K562 (cell line): ENCODE measurements around the gene ENTREP1. TPM values are rescaled to one million over a fixed set of nuclear protein-coding genes. Genes with fewer than 3 reads are reported as not detected.
A peak's percentile ranks its signal among the peaks of the same experiment; 100 is the strongest.

ENCODE experiments used
- ATAC-seq: fragments of 200-7000 bp; cut with Tn5 transposase; 3 replicates; pipeline ENCODE4 v1.9.1; 2020; ENCODE audit warnings: moderate library complexity
- BruUV-seq: library from RNA; stranded (reverse); fragments of 400-500 nt; replicated peaks from 2 replicates; lab custom pipeline; 2021; lab: Mats Ljungman, UMichigan
- CTCF ChIA-PET: fragments of 300-600 bp; formaldehyde crosslinking; extraction: SDS; loops from one replicate; lab custom pipeline; 2021; ENCODE audit warnings: low intra/inter-chr PET ratio; lab: Yijun Ruan, JAX
- POLR2A ChIA-PET: fragments of 300-600, 350-650 bp; sonication (Branson Sonifier 250); formaldehyde crosslinking; extraction: SDS; loops from one replicate; lab custom pipeline; 2021; ENCODE audit warnings: antibody characterized with exemption, inconsistent platforms; lab: Yijun Ruan, JAX
- DNase-seq, 4 experiments: peaks; one replicate each; pipeline versions ENCODE4 v3.0.0 to v3.0.0-alpha.2; 2011 to 2018; ENCODE audit warnings: low spot score in 3 of 4, mixed read lengths in 3 of 4; ENCODE audit errors: extremely low read depth in 1 of 4
- FAIRE-seq: peaks from 2 replicates; lab custom pipeline; 2011; peaks lifted over from hg19 to GRCh38; lab: Jason Lieb, UNC
- H2AFZ ChIP-seq: 2 replicates; pipeline ENCODE4 v1.6.0; 2011; ENCODE audit warnings: low read depth, low read length, control low read depth, inconsistent platforms
- H3K27ac ChIP-seq: fragments of 200-600 bp; 3 replicates; pipeline ENCODE4 v1.8.0; 2011; ENCODE audit warnings: low read depth, mild to moderate bottlenecking, control low read depth, inconsistent platforms, low read length, moderate library complexity, mixed read lengths; ENCODE audit errors: extremely low read depth
- H3K27me3 ChIP-seq, 2 experiments: fragments of 300-600 bp in 1 of 2; 2 replicates in 1 of 2; 3 replicates in 1 of 2; pipeline versions ENCODE4 v1.6.0 to v1.8.0; 2011; ENCODE audit warnings: inconsistent platforms in 2 of 2, low read length in 2 of 2, mild to moderate bottlenecking in 1 of 2, mixed read lengths in 1 of 2, moderate library complexity in 1 of 2; ENCODE audit not compliant: control insufficient read depth in 2 of 2, insufficient read depth in 2 of 2
- H3K36me3 ChIP-seq: fragments of 300-600 bp; 3 replicates; pipeline ENCODE4 v1.8.0; 2011; ENCODE audit warnings: mild to moderate bottlenecking, low read length, inconsistent platforms; ENCODE audit not compliant: control insufficient read depth, insufficient read depth
- H3K4me1 ChIP-seq, 2 experiments: fragments of 200-600 bp in 1 of 2; replicated peaks in 1 of 2; 2 replicates in 1 of 2; 3 replicates in 1 of 2; pipeline versions ENCODE4 v1.5.1 to v1.8.0; 2011; ENCODE audit warnings: inconsistent platforms in 2 of 2, low read length in 2 of 2, mild to moderate bottlenecking in 1 of 2, mixed read lengths in 1 of 2, moderate library complexity in 1 of 2; ENCODE audit not compliant: control insufficient read depth in 2 of 2, insufficient read depth in 2 of 2
- H3K4me2 ChIP-seq: 2 replicates; pipeline ENCODE4 v1.6.1; 2011; ENCODE audit warnings: low read length, control low read depth, inconsistent platforms, mixed read lengths; ENCODE audit not compliant: insufficient read depth
- H3K4me3 ChIP-seq: fragments of 200-600 bp; sonication (generic), shearing (Covaris generic); 2 replicates; pipeline ENCODE4 v1.5.1; 2016; ENCODE audit warnings: control low read depth, inconsistent platforms
- H3K79me2 ChIP-seq: fragments of 200-600 bp; 3 replicates; pipeline ENCODE4 v1.8.0; 2011; ENCODE audit warnings: low read length, inconsistent platforms; ENCODE audit not compliant: control insufficient read depth, insufficient read depth
- H3K9ac ChIP-seq, 2 experiments: 2 replicates each; pipeline versions ENCODE4 v1.6.0 to v1.6.1; 2011; ENCODE audit warnings: low read depth in 2 of 2, low read length in 2 of 2, control low read depth in 1 of 2, inconsistent platforms in 1 of 2, mild to moderate bottlenecking in 1 of 2, mixed read lengths in 1 of 2; ENCODE audit not compliant: insufficient read depth in 1 of 2
- H3K9me1 ChIP-seq: one replicate; pipeline ENCODE4 v1.6.0; 2011; ENCODE audit warnings: inconsistent platforms, mild to moderate bottlenecking, low read length, moderate library complexity; ENCODE audit not compliant: control insufficient read depth, insufficient read depth
- H3K9me3 ChIP-seq: replicated peaks from 2 replicates; pipeline ENCODE4 v1.5.1; 2011; ENCODE audit warnings: low read depth, low read length, inconsistent platforms; ENCODE audit not compliant: control insufficient read depth, insufficient read depth
- H4K20me1 ChIP-seq: replicated peaks from 2 replicates; pipeline ENCODE4 v1.6.1; 2011; ENCODE audit warnings: low read length, inconsistent platforms, mixed read lengths; ENCODE audit not compliant: control insufficient read depth, insufficient read depth
- ARID2 ChIP-seq: fragments of 450-650 bp; IDR thresholded peaks from 2 replicates; pipeline ENCODE4 v1.6.1; 2017; ENCODE audit warnings: antibody characterized with exemption, mild to moderate bottlenecking
- HDAC1 ChIP-seq, 2 experiments: fragments of 450-650 bp; IDR thresholded peaks; 2 replicates each; pipeline ENCODE4 v1.6.1; 2016 to 2017; ENCODE audit warnings: inconsistent platforms in 1 of 2, mild to moderate bottlenecking in 1 of 2, moderate library complexity in 1 of 2
- HDAC2 ChIP-seq: fragments of 450-650 bp; IDR thresholded peaks from 2 replicates; pipeline ENCODE4 v1.6.1; 2016; ENCODE audit warnings: mild to moderate bottlenecking
- RAD21 ChIP-seq, 2 experiments: fragments of 250-450 bp in 1 of 2; fragments of 450-650 bp in 1 of 2; sonication (Bioruptor Pico) in 1 of 2; formaldehyde crosslinking in 1 of 2; IDR thresholded peaks in 1 of 2; conservative IDR thresholded peaks in 1 of 2; 2 replicates each; pipeline versions ENCODE4 v1.4.0 to v1.8.0; 2020 to 2022; ENCODE audit warnings: mild to moderate bottlenecking in 2 of 2, moderate library complexity in 1 of 2
- SMAD4 ChIP-seq: fragments of 250-450 bp; sonication (Bioruptor Pico); conservative IDR thresholded peaks from 2 replicates; pipeline ENCODE4 v1.8.0; 2021; ENCODE audit warnings: inconsistent platforms, mild to moderate bottlenecking, moderate library complexity
- STAG1 ChIP-seq: sonication (generic); formaldehyde crosslinking; IDR thresholded peaks from 2 replicates; pipeline ENCODE4 v1.5.0; 2020; ENCODE audit warnings: missing genetic modification reagents, borderline replicate concordance
- ZBED1 ChIP-seq: IDR thresholded peaks from 2 replicates; pipeline ENCODE4 v1.6.1; 2014
- WGBS: fragments of 100-300 bp; shearing (Covaris generic); methylation state at CpG from one replicate; pipeline ENCODE4 v1.1.6; 2016; ENCODE audit warnings: low coverage, mixed read lengths; ENCODE audit not compliant: insufficient coverage; ENCODE audit errors: missing lambda C conversion rate; 5-methylcytosine and 5-hydroxymethylcytosine counted together
- in situ Hi-C: fragments of 300-500 bp; cut with MboI; formaldehyde crosslinking; loops from 4 replicates; pipeline ENCODE4 v1.15.0; 2018; ENCODE audit warnings: inconsistent platforms, mixed read lengths
- intact Hi-C: fragments of 100-400 bp; cut with micrococcal nuclease; formaldehyde crosslinking; loops from 2 replicates; pipeline ENCODE4 v1.14.2; 2022
- polyA plus RNA-seq, 8 experiments: library from polyadenylated mRNA; depleted of rRNA in 4 of 8; stranded (reverse) in 5 of 8; unstranded in 3 of 8; fragments of >200 nt; fragmentation: Nextera tagmentation in 2 of 8; fragmentation: Illumina TruSeq in 1 of 8; extraction: Ambion mirVana in 2 of 8; extraction: Trizol in 1 of 8; gene quantifications; 2 replicates each; pipeline versions ENCODE4 v1.2.1 to v1.2.3, GENCODE V29; 2011 to 2014; ENCODE audit warnings: inconsistent platforms in 1 of 8, missing spikeins in 1 of 8
- total RNA-seq, 7 experiments: library from RNA; depleted of rRNA in 6 of 7; stranded (reverse); fragments of >200 nt in 6 of 7; fragmentation: Illumina TruSeq in 2 of 7; extraction: Trizol in 2 of 7; gene quantifications; 2 replicates each; pipeline versions ENCODE4 v1.2.1 to v1.2.3, GENCODE V29; 2011 to 2021; ENCODE audit warnings: low replicate concordance in 1 of 7
- TF ChIP-seq, protein P1 (sequence below): fragments of 450-650 bp; formaldehyde crosslinking; IDR thresholded peaks from 2 replicates; pipeline ENCODE4 v1.4.0; 2020; ENCODE audit warnings: mild to moderate bottlenecking, moderate library complexity
- TF ChIP-seq, protein P2 (sequence below), 2 experiments: fragments of 450-650 bp; formaldehyde crosslinking in 1 of 2; IDR thresholded peaks; 2 replicates each; pipeline versions ENCODE4 v1.4.0 to v1.6.1; 2014 to 2020; ENCODE audit warnings: mild to moderate bottlenecking in 2 of 2, borderline replicate concordance in 1 of 2, low read depth in 1 of 2
- TF ChIP-seq, protein P3 (sequence below), 3 experiments: IDR thresholded peaks in 2 of 3; conservative IDR thresholded peaks in 1 of 3; 2 replicates each; pipeline ENCODE4 v1.5.1; 2011 to 2012; ENCODE audit warnings: low read length in 3 of 3, mild to moderate bottlenecking in 3 of 3, control low read depth in 2 of 3, improper control_type of control experiment in 1 of 3, inconsistent platforms in 1 of 3, low read depth in 1 of 3, mixed read lengths in 1 of 3, moderate library complexity in 1 of 3; ENCODE audit not compliant: insufficient read depth in 2 of 3

Gene ENTREP1
- total and polyA plus RNA-seq, 9 of the 15 experiments (the other 6 are each of a cell fraction or from before 2014, with no cell fraction given): not detected

DNA sequence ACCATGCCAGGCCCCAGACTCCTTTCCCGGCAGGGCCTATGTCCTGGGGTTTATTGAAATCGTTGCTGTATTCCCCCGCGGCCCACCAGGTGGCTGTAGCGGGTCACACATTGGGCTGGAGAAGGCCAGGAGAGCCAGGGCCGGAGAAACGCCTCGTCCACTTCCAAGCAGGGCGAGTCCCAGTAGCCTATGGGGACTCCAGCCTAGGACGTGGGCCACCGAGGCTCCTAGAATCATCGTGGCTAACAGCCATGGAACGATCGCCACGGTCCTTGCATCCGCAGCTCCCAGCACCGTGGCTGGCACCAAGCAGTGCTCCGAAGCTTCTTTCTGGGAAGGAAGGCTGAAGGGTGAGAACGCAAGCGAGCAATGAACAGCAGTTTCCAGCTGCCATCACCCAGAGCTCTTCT lies 87.7 kb downstream of the ENTREP1 start:
- in situ Hi-C loops: no loop called here
- POLR2A ChIA-PET: interaction anchor here (0.5 to 0.6 kb wide), 2 partner anchors 134 to 349 kb away, joined by 3 read pairs; no protein-coding TSS in a partner anchor
- no peak for TF ChIP-seq ZBED1
- TF ChIP-seq RAD21 (CRISPR knock-in tag; conservative IDR thresholded peaks at IDR 0.05 in 1 of 2, IDR thresholded peaks at IDR 0.05 in 1 of 2): peak; percentile 21 to 64; a peak in 3 of 4 replicates
- TF ChIP-seq, protein P1, sequence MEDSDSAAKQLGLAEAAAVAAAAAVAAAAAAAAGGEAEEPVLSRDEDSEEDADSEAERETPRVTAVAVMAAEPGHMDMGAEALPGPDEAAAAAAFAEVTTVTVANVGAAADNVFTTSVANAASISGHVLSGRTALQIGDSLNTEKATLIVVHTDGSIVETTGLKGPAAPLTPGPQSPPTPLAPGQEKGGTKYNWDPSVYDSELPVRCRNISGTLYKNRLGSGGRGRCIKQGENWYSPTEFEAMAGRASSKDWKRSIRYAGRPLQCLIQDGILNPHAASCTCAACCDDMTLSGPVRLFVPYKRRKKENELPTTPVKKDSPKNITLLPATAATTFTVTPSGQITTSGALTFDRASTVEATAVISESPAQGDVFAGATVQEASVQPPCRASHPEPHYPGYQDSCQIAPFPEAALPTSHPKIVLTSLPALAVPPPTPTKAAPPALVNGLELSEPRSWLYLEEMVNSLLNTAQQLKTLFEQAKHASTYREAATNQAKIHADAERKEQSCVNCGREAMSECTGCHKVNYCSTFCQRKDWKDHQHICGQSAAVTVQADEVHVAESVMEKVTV (CRISPR knock-in tag): 0 out of 2 replicates have a peak, but pooled peaks have one; percentile 8
- TF ChIP-seq HDAC1 (IDR thresholded peaks at IDR 0.05): no peak
- peak; percentile 52; the same call in 1 of the 2 replicates for TF ChIP-seq SMAD4 (CRISPR knock-in tag)
- TF ChIP-seq, protein P2, sequence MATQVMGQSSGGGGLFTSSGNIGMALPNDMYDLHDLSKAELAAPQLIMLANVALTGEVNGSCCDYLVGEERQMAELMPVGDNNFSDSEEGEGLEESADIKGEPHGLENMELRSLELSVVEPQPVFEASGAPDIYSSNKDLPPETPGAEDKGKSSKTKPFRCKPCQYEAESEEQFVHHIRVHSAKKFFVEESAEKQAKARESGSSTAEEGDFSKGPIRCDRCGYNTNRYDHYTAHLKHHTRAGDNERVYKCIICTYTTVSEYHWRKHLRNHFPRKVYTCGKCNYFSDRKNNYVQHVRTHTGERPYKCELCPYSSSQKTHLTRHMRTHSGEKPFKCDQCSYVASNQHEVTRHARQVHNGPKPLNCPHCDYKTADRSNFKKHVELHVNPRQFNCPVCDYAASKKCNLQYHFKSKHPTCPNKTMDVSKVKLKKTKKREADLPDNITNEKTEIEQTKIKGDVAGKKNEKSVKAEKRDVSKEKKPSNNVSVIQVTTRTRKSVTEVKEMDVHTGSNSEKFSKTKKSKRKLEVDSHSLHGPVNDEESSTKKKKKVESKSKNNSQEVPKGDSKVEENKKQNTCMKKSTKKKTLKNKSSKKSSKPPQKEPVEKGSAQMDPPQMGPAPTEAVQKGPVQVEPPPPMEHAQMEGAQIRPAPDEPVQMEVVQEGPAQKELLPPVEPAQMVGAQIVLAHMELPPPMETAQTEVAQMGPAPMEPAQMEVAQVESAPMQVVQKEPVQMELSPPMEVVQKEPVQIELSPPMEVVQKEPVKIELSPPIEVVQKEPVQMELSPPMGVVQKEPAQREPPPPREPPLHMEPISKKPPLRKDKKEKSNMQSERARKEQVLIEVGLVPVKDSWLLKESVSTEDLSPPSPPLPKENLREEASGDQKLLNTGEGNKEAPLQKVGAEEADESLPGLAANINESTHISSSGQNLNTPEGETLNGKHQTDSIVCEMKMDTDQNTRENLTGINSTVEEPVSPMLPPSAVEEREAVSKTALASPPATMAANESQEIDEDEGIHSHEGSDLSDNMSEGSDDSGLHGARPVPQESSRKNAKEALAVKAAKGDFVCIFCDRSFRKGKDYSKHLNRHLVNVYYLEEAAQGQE (IDR thresholded peaks at IDR 0.05; ENCODE audit: borderline replicate concordance): peak; percentile 33; the same call in 1 of the 2 replicates
- TF ChIP-seq, protein P2 (CRISPR knock-in tag; IDR thresholded peaks at IDR 0.05; ENCODE audit: low read depth): no peak
- TF ChIP-seq, protein P3, sequence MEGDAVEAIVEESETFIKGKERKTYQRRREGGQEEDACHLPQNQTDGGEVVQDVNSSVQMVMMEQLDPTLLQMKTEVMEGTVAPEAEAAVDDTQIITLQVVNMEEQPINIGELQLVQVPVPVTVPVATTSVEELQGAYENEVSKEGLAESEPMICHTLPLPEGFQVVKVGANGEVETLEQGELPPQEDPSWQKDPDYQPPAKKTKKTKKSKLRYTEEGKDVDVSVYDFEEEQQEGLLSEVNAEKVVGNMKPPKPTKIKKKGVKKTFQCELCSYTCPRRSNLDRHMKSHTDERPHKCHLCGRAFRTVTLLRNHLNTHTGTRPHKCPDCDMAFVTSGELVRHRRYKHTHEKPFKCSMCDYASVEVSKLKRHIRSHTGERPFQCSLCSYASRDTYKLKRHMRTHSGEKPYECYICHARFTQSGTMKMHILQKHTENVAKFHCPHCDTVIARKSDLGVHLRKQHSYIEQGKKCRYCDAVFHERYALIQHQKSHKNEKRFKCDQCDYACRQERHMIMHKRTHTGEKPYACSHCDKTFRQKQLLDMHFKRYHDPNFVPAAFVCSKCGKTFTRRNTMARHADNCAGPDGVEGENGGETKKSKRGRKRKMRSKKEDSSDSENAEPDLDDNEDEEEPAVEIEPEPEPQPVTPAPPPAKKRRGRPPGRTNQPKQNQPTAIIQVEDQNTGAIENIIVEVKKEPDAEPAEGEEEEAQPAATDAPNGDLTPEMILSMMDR (IDR thresholded peaks at IDR 0.05 in 2 of 3, conservative IDR thresholded peaks at IDR 0.05 in 1 of 3; ENCODE audit: insufficient read depth in 2 of 3, low read depth in 1 of 3, low read length in 3 of 3): peak; percentile 62 to 67 (median 64)
- TF ChIP-seq HDAC2: no peak
- TF ChIP-seq ARID2: no peak
- TF ChIP-seq STAG1 (CRISPR knock-in tag): peak; percentile 55; the same call in 1 of the 2 replicates

More for the DNA sequence above, 87.7 kb downstream of the ENTREP1 start:
- Histone ChIP-seq H3K4me3 (no peak overlapping the region), H3K4me1 (peaks cover 0 to 11% of the 10 kb centered on the region in 2 experiments; a peak in 2 of 5 replicates), H2AFZ (peak overlapping the region; percentile 75), H3K36me3 (no peaks in the 10 kb centered on the region), H3K79me2 (no peaks in the 10 kb centered on the region), H3K27me3 (peaks cover 3 to 12% of the 10 kb centered on the region in 2 experiments; a peak in 3 of 5 replicates), H3K9me1 (no peaks in the 10 kb centered on the region), H3K4me2 (peak overlapping the region; percentile 57), H3K9me3 (no peaks in the 10 kb centered on the region), H3K9ac (peak overlapping the region in 1 of 2 experiments; percentile 40; a peak in 1 of 4 replicates), H3K27ac (no peak overlapping the region), H4K20me1 (no peaks in the 10 kb centered on the region)
- intact Hi-C loops: no loop called here
- FAIRE-seq (no peak), ATAC-seq (peak; percentile 100), DNase-seq (peak; percentile 39 to 68 (median 52))
- CTCF ChIA-PET: no interaction called here
- 8% methylated on average over 18 of the region's 20 CpGs for WGBS
- BruUV-seq: no TSS peak
